Measurements from ENCODE around the gene TACC3. TPM values are rescaled to one million over a fixed set of nuclear protein-coding genes. Genes with fewer than 3 reads are reported as not detected.
A peak's percentile ranks its signal among the peaks of the same experiment; 100 is the strongest.

TACC3 gene
- total RNA-seq, 4 donors from 2014 or later, result 4.6 to 15.6 (median 7.3) TPM

- intact Hi-C loops (cut with DNase I; ENCODE audit: low total_unique reads), result loop anchor here (5.0 kb wide), 1 partner anchor 33 kb away; no protein-coding TSS in a partner anchor
- Histone ChIP-seq H3K4me3 (no peak overlapping the region), H3K27ac (no peak overlapping the region), H3K36me3 (no peaks in the 10 kb centered on the region), H3K4me1 (peaks cover 0 to 9% of the 10 kb centered on the region in 2 donors), H3K27me3 (no peaks in the 10 kb centered on the region), H3K9me3 (no peaks in the 10 kb centered on the region)
- TF ChIP-seq POLR2A (IDR thresholded peaks at IDR 0.05), result no peak
- TF ChIP-seq CTCF (IDR thresholded peaks at IDR 0.05), result no peak
- DNase-seq, result no peak
Observed at GRCh38 chr4:1725521-1725920, 4.2 kb downstream of the TACC3 start.

- Histone ChIP-seq H3K9me3 (no peaks in the 10 kb centered on the region), H3K36me3 (no peaks in the 10 kb centered on the region), H3K4me3 (no peak overlapping the region), H3K27ac (peak overlapping the region in 1 of 2 donors; percentile 52), H3K27me3 (no peaks in the 10 kb centered on the region), H3K4me1 (peaks cover 0 to 9% of the 10 kb centered on the region in 2 donors)
- intact Hi-C loops (cut with DNase I; ENCODE audit: low total_unique reads), result loop anchor here (5.0 kb wide), 1 partner anchor 34 kb away; no protein-coding TSS in a partner anchor
- peak; percentile 86 to 96 (median 90) for TF ChIP-seq CTCF (IDR thresholded peaks at IDR 0.05)
- no peak for TF ChIP-seq POLR2A (IDR thresholded peaks at IDR 0.05)
- DNase-seq, result peak; percentile 79 to 83
Observed at GRCh38 chr4:1726146-1726934, 5.0 kb downstream of the TACC3 start.

GRCh38 chr4:1727117-1728031 lies 6.1 kb downstream of the TACC3 start:
- Histone ChIP-seq H3K4me3 (no peak overlapping the region), H3K27me3 (no peaks in the 10 kb centered on the region), H3K27ac (peak overlapping the region in 1 of 2 donors; percentile 52), H3K4me1 (no peaks in the 10 kb centered on the region), H3K36me3 (no peaks in the 10 kb centered on the region), H3K9me3 (no peaks in the 10 kb centered on the region)
- intact Hi-C loops (cut with DNase I; ENCODE audit: low total_unique reads), result loop anchor here (5.0 kb wide), 1 partner anchor 35 kb away; no protein-coding TSS in a partner anchor
- no peak for TF ChIP-seq CTCF (IDR thresholded peaks at IDR 0.05)
- no peak for TF ChIP-seq POLR2A (IDR thresholded peaks at IDR 0.05)
- peak in 1 of 2 donors; percentile 61 for DNase-seq

GRCh38 chr4:1728061-1728980 lies 7.0 kb downstream of the TACC3 start:
- Histone ChIP-seq H3K27ac (peak overlapping the region in 1 of 2 donors; percentile 25), H3K36me3 (no peaks in the 10 kb centered on the region), H3K4me3 (no peak overlapping the region), H3K4me1 (no peaks in the 10 kb centered on the region), H3K9me3 (no peaks in the 10 kb centered on the region), H3K27me3 (no peaks in the 10 kb centered on the region)
- TF ChIP-seq POLR2A (IDR thresholded peaks at IDR 0.05) (no peak), CTCF (IDR thresholded peaks at IDR 0.05) (no peak)
- no peak for DNase-seq
- intact Hi-C loops (cut with DNase I; ENCODE audit: low total_unique reads), result loop anchor here (5.0 kb wide), 1 partner anchor 36 kb away; no protein-coding TSS in a partner anchor

All from uterus (tissue), 4 donors.